Left lung (tissue), 10 donors: Measurements from ENCODE around the gene RBM43. TPM values are rescaled to one million over a fixed set of nuclear protein-coding genes. Genes with fewer than 3 reads are reported as not detected.
"Not testable (repeated sequence)": the region's sequence is repeated elsewhere in the genome, so short reads cannot be mapped to it uniquely, and the experiment has no call there.

Source experiments
- ATAC-seq: fragments of 200-7000 bp; cut with Tn5 transposase; one replicate; pipeline ENCODE4 v1.9.1; 2020; ENCODE audit warnings: moderate library complexity
- DNase-seq, 4 donors: peaks; one replicate each; pipeline ENCODE4 v3.0.0-alpha.2; 2013 to 2020
- H3K27ac ChIP-seq, 2 donors: fragments of 200-600 bp; sonication (generic) in 1 of 2; one replicate each; pipeline versions ENCODE4 v1.5.0 to v1.8.0; 2020 to 2021
- H3K27me3 ChIP-seq, 2 donors: fragments of 200-600 bp; sonication (generic) in 1 of 2; one replicate each; pipeline versions ENCODE4 v1.5.0 to v1.8.0; 2020 to 2021
- H3K36me3 ChIP-seq, 2 donors: fragments of 200-600 bp; sonication (generic) in 1 of 2; one replicate each; pipeline versions ENCODE4 v1.5.0 to v1.8.0; 2020 to 2021
- H3K4me1 ChIP-seq, 2 donors: fragments of 200-600 bp; one replicate each; pipeline ENCODE4 v1.8.0; 2021
- H3K4me3 ChIP-seq, 2 donors: fragments of 200-600 bp; sonication (generic) in 1 of 2; one replicate each; pipeline versions ENCODE4 v1.5.0 to v1.8.0; 2020 to 2021; ENCODE audit warnings: mild to moderate bottlenecking in 1 of 2
- H3K9me3 ChIP-seq, 2 donors: fragments of 200-600 bp; sonication (generic) in 1 of 2; one replicate each; pipeline versions ENCODE4 v1.5.0 to v1.8.0; 2020 to 2021
- CTCF ChIP-seq, 2 donors: fragments of 200-600 bp; sonication (generic) in 1 of 2; IDR thresholded peaks; one replicate each; pipeline versions ENCODE4 v1.5.0 to v1.8.0; 2021; ENCODE audit warnings: antibody characterized with exemption in 2 of 2
- intact Hi-C, 2 donors: fragments of 100-400 bp; cut with DNase I; formaldehyde crosslinking; loops; one replicate each; pipeline versions ENCODE4 v1.11.2 to v1.14.2; 2022
- polyA plus RNA-seq, 6 donors: library from polyadenylated mRNA; unstranded; fragments of 120-200 nt; gene quantifications; one replicate each; pipeline ENCODE4 v1.2.1, GENCODE V29; 2013; ENCODE audit not compliant: insufficient read length in 6 of 6
- total RNA-seq, 2 donors: library from RNA; stranded (reverse); fragmentation: NEBNext Ultra II Directional; extraction: Animal tissue kit (Norgen Biotek cat#: 25700); gene quantifications; one replicate each; pipeline ENCODE4 v1.2.1, GENCODE V29; 2021
- donor health status: DM: no; HTN: yes; CAD: no.
- donor health status: DM: no; HTN: no; CAD: no.

The RBM43 gene
- total and polyA plus RNA-seq, 8 donors = 6.2 to 27.6 (median 21.2) TPM

GRCh38 chr2:151240433-151240832, 21.2 kb downstream of the RBM43 start:
- ATAC-seq (no peak), DNase-seq (no peak)
- intact Hi-C loops = no loop called here
- H3K4me3 ChIP-seq = no peak overlapping the region
- no peak for TF ChIP-seq CTCF (IDR thresholded peaks at IDR 0.05)
- no peaks in the 10 kb centered on the region for H3K9me3 ChIP-seq
- no peaks in the 10 kb centered on the region for H3K4me1 ChIP-seq
- H3K27ac ChIP-seq = no peak overlapping the region
- H3K36me3 ChIP-seq = no peaks in the 10 kb centered on the region
- no peaks in the 10 kb centered on the region for H3K27me3 ChIP-seq

- Histone ChIP-seq H3K4me3 (no peak overlapping the region), H3K4me1 (no peaks in the 10 kb centered on the region), H3K36me3 (no peaks in the 10 kb centered on the region), H3K27ac (no peak overlapping the region), H3K27me3 (no peaks in the 10 kb centered on the region), H3K9me3 (no peaks in the 10 kb centered on the region)
- no peak for TF ChIP-seq CTCF (IDR thresholded peaks at IDR 0.05)
- peak in 1 of 4 donors; percentile 48 for DNase-seq
- intact Hi-C loops = no loop called here
- ATAC-seq = no peak
Measured at GRCh38 chr2:151239624-151240023, 22.0 kb downstream of the RBM43 start.

- ATAC-seq (peak; percentile 96), DNase-seq (peak in 3 of 4 donors; percentile 41 to 84 (median 74))
- H3K27me3 ChIP-seq = no peaks in the 10 kb centered on the region
- H3K9me3 ChIP-seq = no peaks in the 10 kb centered on the region
- H3K4me3 ChIP-seq = no peak overlapping the region
- no peaks in the 10 kb centered on the region for H3K36me3 ChIP-seq
- H3K4me1 ChIP-seq = no peaks in the 10 kb centered on the region
- intact Hi-C loops = no loop called here
- no peak overlapping the region for H3K27ac ChIP-seq
- TF ChIP-seq CTCF (IDR thresholded peaks at IDR 0.05) = peak; percentile 74 to 87
Measured at GRCh38 chr2:151238527-151239487, 22.9 kb downstream of the RBM43 start.

- Histone ChIP-seq H3K27me3 (no peaks in the 10 kb centered on the region), H3K9me3 (no peaks in the 10 kb centered on the region), H3K27ac (no peak overlapping the region), H3K36me3 (no peaks in the 10 kb centered on the region), H3K4me3 (no peak overlapping the region), H3K4me1 (no peaks in the 10 kb centered on the region)
- no peak for TF ChIP-seq CTCF (IDR thresholded peaks at IDR 0.05)
- ATAC-seq (no peak), DNase-seq (no peak)
- intact Hi-C loops = no loop called here
Measured at GRCh38 chr2:151237422-151238025, 24.1 kb downstream of the RBM43 start.

- H3K9me3 ChIP-seq, ATAC-seq, intact Hi-C loops, H3K4me3 ChIP-seq, H3K27me3 ChIP-seq, DNase-seq, H3K27ac ChIP-seq, H3K36me3 ChIP-seq, H3K4me1 ChIP-seq: not testable (repeated sequence)
Measured at GRCh38 chr2:151233760-151234159, 27.9 kb downstream of the RBM43 start.

- H3K36me3 ChIP-seq, intact Hi-C loops, DNase-seq, H3K4me3 ChIP-seq, H3K27ac ChIP-seq, H3K4me1 ChIP-seq, H3K9me3 ChIP-seq, H3K27me3 ChIP-seq, ATAC-seq: not testable (repeated sequence)
Measured at GRCh38 chr2:151233288-151233687, 28.4 kb downstream of the RBM43 start.
